HG03095 (cell line): ENCODE results near the gene LRRC40.

Experiments used
- ATAC-seq: cut with Tn5 transposase; IDR thresholded peaks from one replicate; pipeline ENCODE4 v1.9.1; 2021; ENCODE audit warnings: moderate library complexity; ENCODE audit not compliant: unreplicated experiment

Gene LRRC40

GRCh38 chr1:70134148-70134547, 71.2 kb downstream of the LRRC40 start:
- ATAC-seq, result no peak

DNA sequence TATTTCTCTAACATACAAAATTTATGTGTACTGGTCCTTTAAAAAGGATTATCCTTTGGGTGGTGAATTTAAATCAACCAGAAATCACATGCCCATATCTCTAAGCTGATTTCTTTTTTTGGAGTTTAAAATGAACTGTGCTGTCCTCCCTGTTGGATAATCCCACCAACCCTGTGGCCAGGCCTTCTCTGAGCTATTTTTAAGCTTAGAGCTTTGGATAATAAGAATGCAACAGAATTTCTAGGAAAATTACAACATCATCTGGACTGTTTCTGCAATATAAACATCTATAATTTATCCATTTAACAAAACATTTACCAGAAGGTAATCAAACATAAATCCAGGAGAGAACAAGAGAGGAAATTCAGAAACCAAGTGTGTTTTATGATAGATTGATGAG, 88.3 kb downstream of the LRRC40 start:
- no peak for ATAC-seq

DNA sequence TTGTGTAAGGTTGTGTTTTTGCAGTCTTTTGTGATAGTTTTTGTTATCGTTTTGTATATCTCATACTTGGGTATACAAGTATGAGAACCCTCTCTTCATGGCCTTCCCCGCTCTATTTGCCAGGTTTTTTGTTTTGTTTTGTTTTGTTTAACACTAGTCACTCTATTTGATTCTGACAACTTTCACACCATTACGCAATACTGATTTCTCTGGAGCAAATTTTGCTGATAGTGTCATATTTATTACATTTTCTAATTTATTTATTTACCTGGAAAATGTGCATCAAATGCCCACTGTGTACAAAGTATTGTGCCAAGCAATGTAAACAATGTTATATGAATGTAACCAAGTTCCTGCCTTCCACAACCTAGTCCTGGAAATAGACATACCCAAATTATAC, 90.1 kb downstream of the LRRC40 start:
- no peak for ATAC-seq

DNA sequence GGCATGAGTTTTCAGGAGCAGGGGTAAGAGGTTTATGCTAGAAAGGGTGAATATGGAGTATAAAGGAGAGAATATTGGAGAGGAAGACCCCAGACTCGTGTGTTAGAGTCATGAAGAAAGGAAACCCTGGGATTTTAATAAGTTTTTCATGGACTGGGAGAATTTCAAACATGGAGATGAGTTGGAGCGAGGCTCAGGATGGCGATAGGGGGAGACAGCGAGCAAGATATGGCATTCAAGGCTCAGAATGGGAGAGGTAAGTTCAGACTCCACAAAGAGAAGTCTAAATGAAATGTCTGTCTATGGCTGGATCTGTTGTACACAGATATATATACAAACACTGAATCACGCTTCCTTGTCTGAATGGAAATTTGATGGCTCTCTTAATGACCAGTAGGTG, 92.5 kb downstream of the LRRC40 start:
- ATAC-seq, result no peak

- ATAC-seq, result no peak
Measured at GRCh38 chr1:70109241-70109640, 96.1 kb downstream of the LRRC40 start.

GRCh38 chr1:70103770-70104169, 101.6 kb downstream of the LRRC40 start:
- ATAC-seq, result no peak

GRCh38 chr1:70101774-70102173, 103.6 kb downstream of the LRRC40 start:
- ATAC-seq, result no peak

DNA sequence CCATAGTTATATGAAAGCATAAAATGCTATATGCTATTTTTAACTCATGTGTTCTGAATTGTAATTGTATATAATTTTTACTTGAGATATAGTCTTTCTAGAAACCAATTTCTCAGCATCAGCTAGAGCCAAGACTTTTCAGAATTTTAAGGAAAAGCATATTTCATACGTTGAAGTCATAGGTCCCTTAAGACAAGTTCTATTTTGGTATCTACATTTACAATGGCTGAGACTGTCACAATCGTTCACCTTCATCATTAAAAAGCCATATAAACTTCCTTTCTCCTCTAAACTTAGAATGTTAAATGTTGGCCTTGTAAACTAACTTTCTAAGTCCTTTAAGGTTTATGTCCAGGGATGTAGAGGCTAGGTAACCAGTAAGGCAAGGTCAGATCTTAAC, 104.1 kb downstream of the LRRC40 start:
- no peak for ATAC-seq
